HG03354 (cell line): ENCODE data around the gene ITGAX.
"Not testable (repeated sequence)": the region's sequence is repeated elsewhere in the genome, so short reads cannot be mapped to it uniquely, and the experiment has no call there.

Source experiments
- ATAC-seq: cut with Tn5 transposase; IDR thresholded peaks from one replicate; pipeline ENCODE4 v1.9.1; 2021; ENCODE audit warnings: mild to moderate bottlenecking; ENCODE audit not compliant: unreplicated experiment, poor library complexity, severe bottlenecking

ITGAX gene

GRCh38 chr16:31402687-31403086 lies 47.7 kb downstream of the ITGAX start:
- ATAC-seq: no peak

DNA sequence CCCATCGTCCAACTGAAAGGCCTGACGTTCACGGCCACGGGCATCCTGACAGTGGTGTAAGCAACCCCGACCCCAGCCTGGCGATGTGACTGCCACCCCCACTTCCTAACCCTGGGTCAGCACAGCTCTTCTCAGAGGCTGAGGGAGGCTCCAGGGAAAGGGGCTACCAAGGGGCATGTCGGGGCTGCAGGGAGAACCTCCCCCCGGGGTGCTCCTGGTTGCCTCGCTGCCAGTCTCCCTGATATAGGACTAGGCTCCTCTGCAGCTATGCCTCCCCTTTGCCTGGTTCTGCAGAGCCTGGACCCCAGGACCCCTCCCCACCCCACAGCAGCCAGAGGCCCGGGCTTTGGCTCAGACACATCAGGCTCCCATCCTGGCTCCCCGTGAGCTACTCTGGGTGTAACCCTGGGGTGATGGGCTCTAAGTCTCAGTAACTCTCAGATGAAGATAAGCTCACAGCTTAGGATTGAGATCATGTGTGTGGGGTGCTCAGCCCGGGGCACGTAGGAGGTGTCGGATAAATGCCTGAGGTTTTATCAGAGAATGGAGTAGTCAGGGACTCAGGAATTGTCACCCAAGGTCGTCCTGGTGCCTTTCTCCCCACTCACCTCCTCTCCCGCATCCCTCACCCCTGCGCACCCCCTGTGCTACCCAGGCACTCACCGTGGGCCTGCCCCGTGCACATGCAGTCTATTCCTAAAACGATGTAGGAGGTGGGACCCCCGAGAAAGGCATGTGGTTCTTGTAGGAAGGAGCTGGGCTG lies 48.8 kb downstream of the ITGAX start:
- no peak for ATAC-seq

- no peak for ATAC-seq
These were observed 49.5 kb downstream of the ITGAX start for GRCh38 chr16:31404353-31405064.

- no peak for ATAC-seq
These were observed 52.4 kb downstream of the ITGAX start for GRCh38 chr16:31407406-31407805.

DNA sequence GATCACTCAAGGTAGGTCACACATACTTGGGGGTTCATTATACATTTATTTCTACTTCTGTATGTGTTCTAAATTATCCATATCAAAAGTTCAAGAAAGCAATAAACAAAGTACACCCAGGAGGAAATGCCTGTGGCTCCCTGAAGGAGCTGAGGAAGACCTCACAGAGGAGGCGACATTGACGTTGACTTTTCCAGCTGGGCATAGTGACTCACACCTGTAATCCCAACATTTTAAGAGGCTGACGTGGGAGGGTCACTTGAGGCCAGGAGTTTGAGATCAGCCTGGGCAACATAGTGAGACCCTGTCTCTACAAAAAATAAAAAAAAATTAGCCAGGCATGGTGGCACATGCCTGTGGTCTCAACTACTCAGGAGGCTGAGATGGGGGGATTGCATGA lies 54.5 kb downstream of the ITGAX start:
- no peak for ATAC-seq

DNA sequence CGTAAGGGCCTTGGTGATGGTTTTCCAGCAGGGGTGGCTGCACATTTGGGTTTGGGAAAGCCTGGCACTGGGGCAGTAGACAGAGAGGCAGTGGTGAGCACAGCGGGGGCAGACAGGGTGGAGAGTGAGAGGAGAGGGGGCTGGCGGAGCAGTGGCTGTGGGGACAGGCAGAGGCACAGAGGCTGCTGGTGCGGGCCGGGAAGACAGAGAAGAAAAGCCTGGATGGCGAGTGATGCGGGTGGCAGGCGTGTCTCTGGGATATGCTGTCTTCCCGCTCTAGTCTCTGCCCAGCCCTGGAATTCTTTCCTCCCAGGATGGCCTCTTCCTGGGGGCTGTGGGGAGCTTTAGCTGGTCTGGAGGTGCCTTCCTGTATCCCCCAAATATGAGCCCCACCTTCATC lies 55.1 kb downstream of the ITGAX start:
- no peak for ATAC-seq

DNA sequence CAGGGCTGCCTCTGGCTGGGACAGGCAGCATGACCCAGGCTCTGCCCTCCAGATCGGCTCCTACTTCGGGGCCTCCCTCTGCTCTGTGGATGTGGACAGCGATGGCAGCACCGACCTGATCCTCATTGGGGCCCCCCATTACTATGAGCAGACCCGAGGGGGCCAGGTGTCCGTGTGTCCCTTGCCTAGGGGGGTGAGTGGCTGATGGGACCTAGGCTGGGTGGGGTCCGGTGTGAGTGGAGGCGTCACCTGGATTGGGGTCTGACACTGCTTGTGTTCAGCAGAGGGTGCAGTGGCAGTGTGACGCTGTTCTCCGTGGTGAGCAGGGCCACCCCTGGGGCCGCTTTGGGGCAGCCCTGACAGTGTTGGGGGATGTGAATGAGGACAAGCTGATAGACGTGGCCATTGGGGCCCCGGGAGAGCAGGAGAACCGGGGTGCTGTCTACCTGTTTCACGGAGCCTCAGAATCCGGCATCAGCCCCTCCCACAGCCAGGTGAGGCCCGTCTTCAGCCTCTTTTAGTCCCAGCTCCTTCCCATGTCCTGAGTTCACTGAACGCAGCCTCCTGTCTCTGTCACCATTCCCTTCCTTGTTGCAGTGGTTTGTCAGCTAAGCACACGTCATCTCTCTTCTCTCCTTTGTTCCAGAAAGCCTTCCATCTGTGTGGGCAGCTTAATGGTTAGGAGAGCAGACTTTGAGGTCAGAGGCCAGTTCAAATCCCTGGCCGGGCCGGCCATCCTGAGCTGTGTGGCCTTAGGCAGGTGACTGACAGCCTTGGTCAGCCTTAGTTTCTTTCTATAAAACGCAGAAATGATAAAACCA lies 56.3 kb downstream of the ITGAX start:
- ATAC-seq: no peak

DNA sequence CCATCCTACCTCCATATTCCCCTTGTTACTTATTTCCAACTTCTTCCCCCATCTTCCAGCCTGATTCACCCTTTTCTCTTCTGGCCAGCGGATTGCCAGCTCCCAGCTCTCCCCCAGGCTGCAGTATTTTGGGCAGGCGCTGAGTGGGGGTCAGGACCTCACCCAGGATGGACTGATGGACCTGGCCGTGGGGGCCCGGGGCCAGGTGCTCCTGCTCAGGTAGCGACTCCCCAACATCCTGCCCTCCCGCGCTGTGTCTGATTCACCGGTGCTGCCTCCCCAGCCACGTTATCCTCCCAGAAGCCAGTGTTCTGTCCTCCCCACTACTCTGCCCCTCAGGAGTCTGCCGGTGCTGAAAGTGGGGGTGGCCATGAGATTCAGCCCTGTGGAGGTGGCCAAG lies 57.8 kb downstream of the ITGAX start:
- no peak for ATAC-seq

- ATAC-seq: no peak
These were observed 58.4 kb downstream of the ITGAX start for GRCh38 chr16:31413381-31413780.

DNA sequence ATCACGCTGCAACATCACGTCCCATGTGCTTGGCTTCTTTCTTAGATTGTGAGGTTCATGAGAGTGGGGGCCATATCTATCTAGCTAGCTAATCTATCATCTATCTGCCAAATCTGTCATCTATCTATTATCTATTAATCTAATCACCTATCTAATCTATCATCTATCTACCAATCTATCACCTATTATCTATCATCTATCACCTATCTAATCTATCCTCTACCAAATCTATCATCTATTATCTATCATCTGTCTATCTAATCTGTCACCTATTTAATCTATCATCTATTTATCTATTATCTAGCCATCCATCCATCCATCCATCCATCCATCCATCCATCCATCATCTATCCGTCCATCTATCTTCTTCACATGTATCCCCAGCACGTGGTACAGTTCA lies 59.0 kb downstream of the ITGAX start:
- no peak for ATAC-seq

GRCh38 chr16:31414706-31415105 lies 59.7 kb downstream of the ITGAX start:
- no peak for ATAC-seq

- no peak for ATAC-seq
These were observed 61.4 kb downstream of the ITGAX start for GRCh38 chr16:31416371-31416770.

DNA sequence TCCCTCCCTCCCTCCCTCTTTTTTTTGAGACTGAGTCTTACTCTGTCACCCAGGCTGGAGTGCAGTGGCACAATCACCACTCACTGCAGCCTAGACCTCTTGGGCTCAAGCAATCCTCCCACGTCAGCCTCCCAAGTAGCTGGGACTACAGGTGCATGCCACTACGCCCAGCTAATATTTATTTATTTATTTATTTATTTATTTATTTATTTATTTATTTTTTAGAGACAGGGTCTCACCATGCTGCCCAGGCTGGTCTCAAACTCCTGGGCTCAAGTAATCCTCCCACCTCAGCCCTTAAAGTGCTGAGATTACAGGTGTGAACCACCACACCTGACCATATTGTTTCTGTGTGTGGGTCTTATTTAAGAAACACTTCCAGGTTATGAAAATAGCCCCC lies 62.1 kb downstream of the ITGAX start:
- not testable (repeated sequence) for ATAC-seq

DNA sequence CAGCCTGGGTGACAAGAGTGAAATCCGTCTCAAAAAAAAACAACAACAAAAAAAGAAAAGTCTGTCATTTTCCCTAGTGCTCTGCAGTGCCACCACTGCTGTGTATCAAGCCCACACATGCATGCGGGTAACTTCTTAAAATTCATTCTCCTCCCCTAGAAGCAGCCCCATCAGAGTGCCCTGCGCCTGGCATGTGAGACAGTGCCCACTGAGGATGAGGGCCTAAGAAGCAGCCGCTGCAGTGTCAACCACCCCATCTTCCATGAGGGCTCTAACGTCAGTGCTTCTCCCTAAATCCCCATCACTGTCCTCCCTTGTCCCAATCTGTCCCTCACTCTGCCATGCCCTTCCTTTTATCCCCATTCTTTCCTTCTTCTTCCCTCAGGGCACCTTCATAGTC lies 62.9 kb downstream of the ITGAX start:
- no peak for ATAC-seq

DNA sequence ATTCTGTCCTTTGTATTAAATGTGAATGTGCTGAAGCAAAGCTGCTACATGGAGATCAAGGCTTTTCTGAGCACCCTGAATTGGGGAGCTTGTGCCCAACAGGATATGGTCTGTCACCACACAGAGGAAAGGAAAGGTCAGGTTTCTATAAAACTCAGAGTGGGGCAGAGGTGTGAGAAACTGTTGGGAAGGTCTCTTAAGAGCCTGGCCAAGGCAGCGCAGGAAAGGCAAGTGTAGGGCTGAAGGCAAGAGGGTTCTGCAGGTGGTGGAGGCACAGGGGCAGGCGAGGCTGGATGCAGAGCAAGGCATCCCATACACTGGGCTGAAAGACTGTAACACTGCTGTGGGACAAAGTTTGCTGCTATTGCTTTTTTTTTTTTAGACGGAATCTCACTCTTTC lies 65.1 kb downstream of the ITGAX start:
- ATAC-seq: no peak

- no peak for ATAC-seq
These were observed 66.6 kb downstream of the ITGAX start for GRCh38 chr16:31421587-31421986.

DNA sequence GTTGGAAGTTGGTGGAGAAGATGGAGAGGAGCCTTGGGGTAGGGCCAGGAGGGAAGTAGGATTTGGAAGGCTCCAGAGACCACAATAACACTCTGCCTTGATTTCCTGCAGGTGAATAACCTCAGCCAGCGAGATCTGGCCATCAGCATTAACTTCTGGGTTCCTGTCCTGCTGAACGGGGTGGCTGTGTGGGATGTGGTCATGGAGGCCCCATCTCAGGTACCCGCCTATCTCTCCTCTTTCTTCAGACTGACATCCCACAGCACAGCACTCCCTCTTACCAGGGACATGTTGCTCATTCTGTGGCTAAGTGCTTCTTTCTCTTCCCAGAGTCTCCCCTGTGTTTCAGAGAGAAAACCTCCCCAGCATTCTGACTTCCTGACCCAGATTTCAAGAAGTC lies 68.3 kb downstream of the ITGAX start:
- no peak for ATAC-seq

DNA sequence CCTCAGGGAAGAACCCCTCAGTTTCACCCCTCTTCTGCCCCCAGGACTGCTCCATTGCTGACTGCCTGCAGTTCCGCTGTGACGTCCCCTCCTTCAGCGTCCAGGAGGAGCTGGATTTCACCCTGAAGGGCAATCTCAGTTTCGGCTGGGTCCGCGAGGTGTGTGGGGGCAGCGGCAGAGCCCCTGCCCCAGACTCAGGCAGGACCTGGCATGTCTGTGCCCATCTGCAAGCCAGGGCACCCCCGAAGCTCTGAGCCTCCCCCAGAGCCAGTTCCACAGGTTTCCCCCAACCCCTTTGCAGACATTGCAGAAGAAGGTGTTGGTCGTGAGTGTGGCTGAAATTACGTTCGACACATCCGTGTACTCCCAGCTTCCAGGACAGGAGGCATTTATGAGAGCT lies 68.8 kb downstream of the ITGAX start:
- no peak for ATAC-seq

DNA sequence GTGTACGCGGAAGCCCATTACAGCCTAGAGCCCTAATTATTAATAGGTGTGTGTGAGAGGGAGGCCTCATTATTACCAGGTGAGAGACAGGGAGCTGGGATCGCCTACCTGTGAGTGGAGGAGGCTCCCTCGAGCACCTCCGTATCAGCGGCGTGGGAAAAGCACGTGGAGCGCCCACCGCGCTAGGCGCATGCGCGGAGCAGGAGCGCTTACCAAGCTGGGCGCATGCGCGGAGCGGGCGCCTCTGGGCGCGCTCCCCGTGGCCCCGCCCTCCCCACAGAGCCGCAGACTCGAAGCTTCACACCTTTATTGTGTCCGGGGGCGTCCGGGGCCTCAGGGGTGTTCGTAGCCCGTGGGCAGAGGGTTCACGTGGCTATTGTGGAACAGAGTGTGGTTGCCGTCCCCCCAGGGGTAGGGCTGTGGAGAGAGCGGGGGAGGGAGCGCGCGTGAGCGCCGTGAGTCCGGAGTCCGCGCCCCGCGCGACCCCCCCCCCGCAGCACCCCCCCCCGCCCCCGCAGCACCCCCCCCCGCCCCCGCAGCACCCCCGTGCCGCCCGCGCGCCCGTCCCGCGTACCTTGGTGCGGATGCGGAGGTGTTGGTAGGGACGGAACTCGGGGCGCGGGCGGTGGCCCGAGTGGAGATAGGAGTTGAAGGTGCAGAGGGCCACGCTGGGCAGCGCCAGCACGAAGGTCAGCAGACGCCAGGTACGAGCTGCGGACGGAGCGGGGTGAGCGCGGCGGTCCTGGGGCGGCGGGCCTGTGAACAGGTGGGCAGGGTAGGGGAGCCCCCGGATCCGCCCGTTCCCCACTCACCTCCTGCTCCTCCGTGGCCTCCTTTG lies 72.7 kb downstream of the ITGAX start:
- no peak for ATAC-seq

DNA sequence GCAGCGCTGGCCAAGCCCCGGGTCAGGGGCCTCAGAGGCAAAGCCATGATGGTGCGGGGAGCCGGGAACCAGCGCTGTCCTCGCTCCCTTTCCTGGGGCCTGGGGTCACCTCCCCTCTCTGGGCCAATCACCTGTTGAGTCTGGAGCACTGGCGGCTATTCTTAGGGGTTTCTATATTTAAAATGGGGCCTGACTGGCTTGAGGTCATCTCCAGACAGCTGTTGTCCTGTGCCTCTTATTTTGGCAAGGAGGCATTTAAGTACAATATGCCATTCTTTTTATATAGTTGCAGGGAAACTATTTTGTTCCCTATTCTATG lies 73.3 kb downstream of the ITGAX start, which contains the start of gene COX6A2:
Gene COX6A2, minus strand, starts transcription at position 82 of the 319 bp plus-strand sequence. Its CDS starts 35 bp downstream, at position 47.
- no peak for ATAC-seq
